C4-2B (cell line): ENCODE data around the gene GRB10.

Experiments used
- ZFX ChIP-seq: fragments of 450-650 bp; IDR thresholded peaks from 2 replicates; pipeline ENCODE4 v1.6.1; 2017
- TF ChIP-seq, protein P1 (sequence below): fragments of 450-650 bp; conservative IDR thresholded peaks from 2 replicates; pipeline ENCODE4 v1.5.1; 2017; ENCODE audit warnings: mild to moderate bottlenecking

DNA sequence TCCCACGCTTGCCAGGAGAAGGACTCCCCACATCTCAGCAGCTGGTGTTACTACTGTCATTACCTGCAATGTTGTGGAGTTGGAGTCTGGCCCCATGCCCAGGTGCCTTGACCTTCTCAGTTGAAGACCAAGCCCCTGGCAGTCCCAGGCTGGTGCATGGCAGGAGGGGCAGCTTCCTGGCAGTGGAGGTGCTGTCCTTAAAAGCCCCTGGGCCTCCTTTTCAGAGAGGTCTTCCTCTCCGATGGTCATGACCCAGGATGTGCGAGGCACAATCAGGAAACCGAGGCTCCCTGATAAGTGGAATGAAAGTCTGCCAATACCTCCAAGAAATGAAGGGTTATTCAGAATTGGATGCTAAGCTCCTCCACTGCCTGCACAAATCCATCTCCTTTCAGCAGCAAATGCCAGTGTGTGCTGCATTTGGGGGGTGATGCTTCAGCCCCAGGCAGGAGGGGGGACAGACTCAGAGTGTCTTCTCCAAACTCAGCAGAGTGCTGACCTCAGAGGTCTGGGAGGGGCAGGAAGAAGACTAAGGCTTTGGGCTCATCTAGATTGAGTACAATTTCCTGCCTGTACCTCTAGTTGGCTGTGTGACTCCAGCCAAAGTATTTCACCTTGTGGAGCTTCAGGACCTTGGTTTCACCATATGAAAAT, 120.5 kb downstream of the GRB10 start:
- TF ChIP-seq, protein P1, sequence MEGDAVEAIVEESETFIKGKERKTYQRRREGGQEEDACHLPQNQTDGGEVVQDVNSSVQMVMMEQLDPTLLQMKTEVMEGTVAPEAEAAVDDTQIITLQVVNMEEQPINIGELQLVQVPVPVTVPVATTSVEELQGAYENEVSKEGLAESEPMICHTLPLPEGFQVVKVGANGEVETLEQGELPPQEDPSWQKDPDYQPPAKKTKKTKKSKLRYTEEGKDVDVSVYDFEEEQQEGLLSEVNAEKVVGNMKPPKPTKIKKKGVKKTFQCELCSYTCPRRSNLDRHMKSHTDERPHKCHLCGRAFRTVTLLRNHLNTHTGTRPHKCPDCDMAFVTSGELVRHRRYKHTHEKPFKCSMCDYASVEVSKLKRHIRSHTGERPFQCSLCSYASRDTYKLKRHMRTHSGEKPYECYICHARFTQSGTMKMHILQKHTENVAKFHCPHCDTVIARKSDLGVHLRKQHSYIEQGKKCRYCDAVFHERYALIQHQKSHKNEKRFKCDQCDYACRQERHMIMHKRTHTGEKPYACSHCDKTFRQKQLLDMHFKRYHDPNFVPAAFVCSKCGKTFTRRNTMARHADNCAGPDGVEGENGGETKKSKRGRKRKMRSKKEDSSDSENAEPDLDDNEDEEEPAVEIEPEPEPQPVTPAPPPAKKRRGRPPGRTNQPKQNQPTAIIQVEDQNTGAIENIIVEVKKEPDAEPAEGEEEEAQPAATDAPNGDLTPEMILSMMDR, result no peak
- TF ChIP-seq ZFX, result no peak
